SH-SY5Y (cell line): ENCODE data around the gene GAREM1.

Experiments
- GATA2 ChIP-seq: IDR thresholded peaks from 2 replicates; pipeline ENCODE4 v1.6.1; 2011; ENCODE audit warnings: mild to moderate bottlenecking, low read depth, low read length
- GATA3 ChIP-seq: IDR thresholded peaks from 2 replicates; pipeline ENCODE4 v1.6.1; 2011; ENCODE audit warnings: low read depth, mild to moderate bottlenecking, low read length, moderate library complexity

GRCh38 chr18:32450026-32450691 lies 20.5 kb downstream of the GAREM1 start:
- no peak for TF ChIP-seq GATA2
- no peak for TF ChIP-seq GATA3
